Common myeloid progenitor, CD34-positive (primary cell): Measurements from ENCODE around the gene ZNF37A.
"Not testable (repeated sequence)": the region's sequence is repeated elsewhere in the genome, so short reads cannot be mapped to it uniquely, and the experiment has no call there.

Source experiments
- CTCF ChIA-PET: fragments of 350-600 bp; sonication (Branson Sonifier 250); formaldehyde crosslinking; loops from one replicate; lab custom pipeline; 2021; ENCODE audit warnings: antibody characterized with exemption; lab: Charles Lee
- POLR2A ChIA-PET: fragments of 350-600 bp; sonication (Branson Sonifier 250); formaldehyde crosslinking; loops from one replicate; lab custom pipeline; 2021; ENCODE audit warnings: antibody characterized with exemption; lab: Charles Lee
- DNase-seq, 3 donors: peaks; one replicate each; pipeline versions ENCODE4 v3.0.0 to v3.0.0-alpha.2; 2013
- H3K27ac ChIP-seq, 2 experiments: 1 replicate in 1 of 2; 2 replicates in 1 of 2; pipeline ENCODE4 v1.7.0; 2013; ENCODE audit warnings: inconsistent platforms in 2 of 2, low read length in 2 of 2, mild to moderate bottlenecking in 2 of 2, low read depth in 1 of 2, moderate library complexity in 1 of 2; ENCODE audit not compliant: severe bottlenecking in 2 of 2, insufficient read depth in 1 of 2, poor library complexity in 1 of 2
- H3K27me3 ChIP-seq, 5 experiments: replicated peaks in 2 of 5; 1 replicate in 3 of 5; 2 replicates in 2 of 5; pipeline versions ENCODE4 v1.6.1 to v1.7.0; 2013; ENCODE audit warnings: low read length in 4 of 5, mild to moderate bottlenecking in 2 of 5, moderate library complexity in 2 of 5, inconsistent platforms in 1 of 5; ENCODE audit not compliant: insufficient read depth in 5 of 5, control insufficient read depth in 4 of 5
- H3K36me3 ChIP-seq, 4 experiments: 1 replicate in 2 of 4; 2 replicates in 2 of 4; pipeline versions ENCODE4 v1.6.1 to v1.7.0; 2013; ENCODE audit warnings: low read length in 3 of 4, control low read depth in 1 of 4, mild to moderate bottlenecking in 1 of 4; ENCODE audit not compliant: control insufficient read depth in 4 of 4, insufficient read depth in 4 of 4
- H3K4me1 ChIP-seq, 4 experiments: 1 replicate in 3 of 4; 2 replicates in 1 of 4; pipeline versions ENCODE4 v1.6.1 to v1.7.1; 2013; ENCODE audit warnings: low read length in 3 of 4, mild to moderate bottlenecking in 3 of 4, control low read depth in 1 of 4, inconsistent platforms in 1 of 4, moderate library complexity in 1 of 4; ENCODE audit not compliant: control insufficient read depth in 4 of 4, insufficient read depth in 4 of 4; ENCODE audit errors: control extremely low read depth in 1 of 4
- H3K4me3 ChIP-seq, 7 experiments: 1 replicate in 4 of 7; 2 replicates in 3 of 7; pipeline versions ENCODE4 v1.5.1 to v1.7.0; 2013; ENCODE audit warnings: mild to moderate bottlenecking in 7 of 7, low read length in 6 of 7, moderate library complexity in 6 of 7, inconsistent platforms in 2 of 7, low read depth in 2 of 7, control low read depth in 1 of 7; ENCODE audit not compliant: insufficient read depth in 4 of 7, control insufficient read depth in 1 of 7; ENCODE audit errors: extremely low read depth in 1 of 7
- H3K9me3 ChIP-seq, 5 experiments: 1 replicate in 4 of 5; 2 replicates in 1 of 5; pipeline versions ENCODE4 v1.6.1 to v1.7.1; 2013; ENCODE audit warnings: low read length in 4 of 5, mild to moderate bottlenecking in 2 of 5, inconsistent platforms in 1 of 5, low read depth in 1 of 5, moderate library complexity in 1 of 5; ENCODE audit not compliant: control insufficient read depth in 4 of 5, insufficient read depth in 2 of 5; ENCODE audit errors: control extremely low read depth in 1 of 5
- WGBS: methylation state at CpG from one replicate; pipeline ENCODE4 v1.1.5; 2013; ENCODE audit not compliant: insufficient coverage; 5-methylcytosine and 5-hydroxymethylcytosine counted together

ZNF37A gene

GRCh38 chr10:38146579-38147333 lies 52.6 kb downstream of the ZNF37A start:
- 87% methylated on average over 11 of the region's 11 CpGs for WGBS
- Histone ChIP-seq H3K9me3 (peaks cover 0 to 9% (median 2%) of the 10 kb centered on the region in 5 experiments), H3K27ac (no peak overlapping the region), H3K36me3 (no peaks in the 10 kb centered on the region), H3K4me3 (no peak overlapping the region), H3K27me3 (no peaks in the 10 kb centered on the region), H3K4me1 (no peaks in the 10 kb centered on the region)
- peak in 1 of 3 donors; percentile 3 for DNase-seq
- CTCF ChIA-PET, result no interaction called here
- POLR2A ChIA-PET, result no interaction called here

GRCh38 chr10:38147686-38148085 lies 53.5 kb downstream of the ZNF37A start:
- no peak overlapping the region for H3K27ac ChIP-seq
- H3K9me3 ChIP-seq, result peaks cover 0 to 9% (median 2%) of the 10 kb centered on the region in 5 experiments
- no peaks in the 10 kb centered on the region for H3K4me1 ChIP-seq
- DNase-seq, result no peak
- no peaks in the 10 kb centered on the region for H3K27me3 ChIP-seq
- no peaks in the 10 kb centered on the region for H3K36me3 ChIP-seq
- no peak overlapping the region for H3K4me3 ChIP-seq
- WGBS, result no CpG with 5 or more reads among the region's 1 CpG
- CTCF ChIA-PET, result no interaction called here
- POLR2A ChIA-PET, result no interaction called here

DNA sequence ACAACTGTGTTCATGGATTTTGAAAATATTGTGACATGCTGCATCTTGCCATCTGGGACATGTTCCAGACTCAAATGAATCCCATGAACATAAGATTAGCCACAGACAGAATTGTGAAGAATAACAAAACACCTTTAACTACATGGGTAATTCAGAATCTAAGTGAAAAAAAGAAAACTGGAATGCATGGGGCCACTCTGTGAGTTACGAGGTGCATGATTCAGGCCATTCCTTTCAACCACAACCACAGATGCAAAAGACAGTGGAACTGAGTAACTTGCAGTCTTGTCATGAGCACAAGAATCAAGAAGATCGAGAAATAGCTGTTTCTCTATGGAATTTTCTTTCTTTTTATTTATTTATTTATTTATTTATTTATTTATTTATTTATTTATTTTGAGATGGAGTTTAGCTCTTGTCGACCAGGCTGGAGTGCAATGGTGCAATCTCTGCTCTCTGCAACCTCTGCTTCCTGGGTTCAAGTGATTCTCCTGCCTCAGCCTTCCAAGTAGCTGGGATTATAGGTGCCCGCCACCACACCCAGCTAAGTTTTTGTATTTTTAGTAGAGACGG lies 56.8 kb downstream of the ZNF37A start:
- POLR2A ChIA-PET, H3K9me3 ChIP-seq, H3K27ac ChIP-seq, H3K4me3 ChIP-seq, CTCF ChIA-PET, H3K36me3 ChIP-seq, H3K4me1 ChIP-seq, H3K27me3 ChIP-seq, DNase-seq: not testable (repeated sequence)
- WGBS, result 85% methylated on average over 3 of the region's 5 CpGs

DNA sequence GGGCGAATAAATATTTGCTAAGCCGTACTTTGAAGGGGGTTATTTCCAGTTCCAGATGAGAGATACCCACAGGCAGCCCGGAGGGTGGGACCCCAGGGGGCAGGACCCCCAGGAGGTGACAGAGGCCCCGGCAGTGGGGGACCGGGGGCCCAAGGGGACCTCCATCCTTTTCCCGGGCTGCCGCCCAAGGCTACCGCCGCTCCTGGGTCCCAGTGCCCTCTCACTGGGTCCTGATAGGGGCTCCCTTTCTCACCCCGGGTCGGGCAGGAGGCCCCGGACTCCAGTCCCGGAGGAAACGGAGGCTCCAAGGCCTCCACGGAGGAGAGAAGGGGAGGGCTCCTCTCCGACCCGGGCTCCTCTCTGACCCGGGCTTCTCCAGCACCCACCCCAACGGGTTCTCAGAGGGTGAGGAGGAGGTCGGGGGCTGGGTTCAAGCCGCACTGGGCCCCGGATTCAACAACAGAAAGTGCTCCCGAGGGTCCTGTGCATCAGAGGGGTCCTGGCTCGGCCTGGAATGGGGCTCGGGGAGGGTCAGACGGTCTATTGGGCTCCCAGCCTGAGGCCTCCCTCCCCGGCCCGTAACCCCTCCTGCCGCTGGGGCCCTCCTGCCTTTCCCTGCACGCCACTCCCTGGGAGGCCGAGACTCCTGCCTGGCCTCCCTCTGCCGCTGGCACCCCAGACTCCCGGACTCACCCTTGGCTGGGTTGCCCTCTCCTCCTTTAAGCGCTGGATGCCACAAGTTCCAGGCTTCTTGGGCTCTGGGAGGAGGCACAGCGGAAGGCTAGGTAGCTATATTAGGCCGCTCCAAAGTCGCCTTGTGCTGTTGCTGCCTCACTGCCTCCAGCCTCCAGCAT lies 62.5 kb downstream of the ZNF37A start:
- POLR2A ChIA-PET, result no interaction called here

GRCh38 chr10:38157270-38157685 lies 63.1 kb downstream of the ZNF37A start:
- DNase-seq, result no peak
- Histone ChIP-seq H3K9me3 (peaks cover 0 to 16% (median 6%) of the 10 kb centered on the region in 5 experiments), H3K36me3 (no peaks in the 10 kb centered on the region), H3K27ac (no peak overlapping the region), H3K4me1 (no peaks in the 10 kb centered on the region), H3K4me3 (no peak overlapping the region), H3K27me3 (no peaks in the 10 kb centered on the region)
- POLR2A ChIA-PET, result no interaction called here
- CTCF ChIA-PET, result no interaction called here
- 93% methylated on average over 6 of the region's 10 CpGs for WGBS

More for the DNA sequence above, 62.5 kb downstream of the ZNF37A start:
- H3K4me1 ChIP-seq, result no peaks in the 10 kb centered on the region
- 90% methylated on average over 31 of the region's 37 CpGs for WGBS
- peaks cover 0 to 16% (median 6%) of the 10 kb centered on the region in 5 experiments for H3K9me3 ChIP-seq
- H3K36me3 ChIP-seq, result no peaks in the 10 kb centered on the region
- H3K27ac ChIP-seq, result no peak overlapping the region
- H3K4me3 ChIP-seq, result no peak overlapping the region
- H3K27me3 ChIP-seq, result no peaks in the 10 kb centered on the region
- CTCF ChIA-PET, result no interaction called here
- no peak for DNase-seq

DNA sequence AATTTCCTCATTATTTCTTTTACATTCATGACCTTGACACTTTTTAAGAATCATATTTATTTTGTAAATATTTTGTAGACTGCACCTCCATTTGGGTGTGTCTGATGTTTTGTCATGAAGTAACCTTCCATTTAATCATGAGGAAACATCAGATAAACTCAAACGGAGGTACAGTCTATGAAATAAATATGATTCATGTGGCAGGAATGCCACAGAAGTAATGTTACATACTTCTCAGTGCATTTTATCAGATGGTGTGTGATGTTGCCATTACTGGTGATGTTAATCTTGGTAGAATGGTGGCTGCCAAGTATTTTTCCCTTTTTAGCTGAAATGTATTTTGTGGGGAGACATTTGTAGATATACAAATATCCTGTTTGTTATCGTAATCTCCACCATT lies 64.9 kb downstream of the ZNF37A start:
- no peak for DNase-seq
- no peak overlapping the region for H3K27ac ChIP-seq
- H3K4me1 ChIP-seq, result no peaks in the 10 kb centered on the region
- H3K36me3 ChIP-seq, result no peaks in the 10 kb centered on the region
- CTCF ChIA-PET, result no interaction called here
- H3K27me3 ChIP-seq, result no peaks in the 10 kb centered on the region
- H3K9me3 ChIP-seq, result peaks cover 0 to 11% (median 6%) of the 10 kb centered on the region in 5 experiments
- H3K4me3 ChIP-seq, result no peak overlapping the region
- POLR2A ChIA-PET, result no interaction called here
- whole genome bisulfite sequencing, result 40% methylated on average over 1 of the region's 2 CpGs

DNA sequence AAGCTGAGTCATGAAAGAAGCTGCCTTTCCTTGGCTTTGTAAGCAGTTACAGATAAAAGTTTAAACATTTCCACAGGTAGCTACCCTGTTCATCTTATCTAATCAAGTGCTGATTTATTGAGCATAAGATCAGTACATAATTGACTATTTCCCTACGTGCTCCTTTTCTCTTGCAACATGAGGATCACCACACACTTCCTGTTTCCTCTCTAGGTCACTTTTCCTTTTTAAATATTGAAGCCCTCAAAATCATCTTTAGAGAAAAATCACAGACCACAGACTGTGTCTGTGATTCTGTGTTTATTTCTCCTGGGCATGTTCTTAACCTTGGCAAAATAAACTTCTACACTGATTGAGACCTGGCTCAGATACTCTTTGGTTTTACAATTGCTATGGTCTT lies 69.5 kb downstream of the ZNF37A start:
- POLR2A ChIA-PET, result no interaction called here
- Histone ChIP-seq H3K27me3 (no peaks in the 10 kb centered on the region), H3K27ac (no peak overlapping the region), H3K4me1 (no peaks in the 10 kb centered on the region), H3K4me3 (no peak overlapping the region), H3K36me3 (no peaks in the 10 kb centered on the region), H3K9me3 (peaks cover 0 to 11% (median 4%) of the 10 kb centered on the region in 5 experiments)
- DNase-seq, result no peak
- CTCF ChIA-PET, result no interaction called here
- 10% methylated on average over 1 of the region's 1 CpG for WGBS
